Endometrial microvascular endothelial cells (primary cell): ENCODE results near the gene PTPN5. TPM values are rescaled to one million over a fixed set of nuclear protein-coding genes. Genes with fewer than 3 reads are reported as not detected.

Source experiments
- in situ Hi-C: cut with HindIII; loops from 2 replicates; pipeline ENCODE4 v1.10.0; 2017; ENCODE audit warnings: low sequenced_read_pairs, low pct_unique_long_range_greater_than_20kb; ENCODE audit errors: inconsistent ontology term
- total RNA-seq: library from RNA; depleted of rRNA; stranded (reverse); fragments of >200 nt; gene quantifications from one replicate; pipeline ENCODE4 v1.2.3, GENCODE V29; 2015; ENCODE audit errors: inconsistent ontology term

The PTPN5 gene
- total RNA-seq, 1 donor from 2014 or later = not detected

DNA sequence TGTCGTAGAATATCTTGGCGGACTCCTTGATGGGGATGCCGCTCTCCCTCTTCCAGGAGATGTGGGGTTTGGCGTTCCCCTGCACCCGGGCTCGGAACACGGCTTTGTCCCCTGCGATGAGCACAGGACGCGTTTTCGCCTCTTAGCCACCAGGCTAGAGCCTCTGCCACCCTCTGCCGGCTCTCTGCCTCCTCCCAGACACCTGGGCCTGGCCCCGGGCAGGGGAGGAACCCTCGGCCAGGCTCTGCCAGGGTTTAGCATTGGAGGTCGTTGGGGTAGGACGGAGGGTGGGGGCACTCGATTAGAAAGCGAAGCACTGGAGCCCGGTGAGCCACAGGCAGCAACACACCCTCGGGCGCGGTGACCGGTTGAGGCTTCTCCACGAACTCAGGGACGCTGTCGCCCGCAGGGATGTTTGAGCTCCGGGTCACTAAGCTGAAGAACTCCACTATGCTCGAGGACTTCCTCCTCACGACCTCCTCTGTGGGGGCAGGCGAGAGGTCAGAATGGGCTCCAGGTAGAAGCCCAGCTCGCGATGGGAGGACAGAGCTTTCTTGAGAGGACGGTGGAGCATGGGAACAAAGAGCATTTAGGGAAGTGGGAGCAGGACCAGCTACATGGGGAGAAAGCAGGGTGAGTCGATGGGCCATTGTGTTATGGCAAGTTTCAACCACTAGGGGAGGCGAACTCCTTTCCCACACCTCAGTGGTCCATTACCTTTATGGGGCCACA lies 69.9 kb downstream of the PTPN5 start:
- in situ Hi-C loops = no loop called here

DNA sequence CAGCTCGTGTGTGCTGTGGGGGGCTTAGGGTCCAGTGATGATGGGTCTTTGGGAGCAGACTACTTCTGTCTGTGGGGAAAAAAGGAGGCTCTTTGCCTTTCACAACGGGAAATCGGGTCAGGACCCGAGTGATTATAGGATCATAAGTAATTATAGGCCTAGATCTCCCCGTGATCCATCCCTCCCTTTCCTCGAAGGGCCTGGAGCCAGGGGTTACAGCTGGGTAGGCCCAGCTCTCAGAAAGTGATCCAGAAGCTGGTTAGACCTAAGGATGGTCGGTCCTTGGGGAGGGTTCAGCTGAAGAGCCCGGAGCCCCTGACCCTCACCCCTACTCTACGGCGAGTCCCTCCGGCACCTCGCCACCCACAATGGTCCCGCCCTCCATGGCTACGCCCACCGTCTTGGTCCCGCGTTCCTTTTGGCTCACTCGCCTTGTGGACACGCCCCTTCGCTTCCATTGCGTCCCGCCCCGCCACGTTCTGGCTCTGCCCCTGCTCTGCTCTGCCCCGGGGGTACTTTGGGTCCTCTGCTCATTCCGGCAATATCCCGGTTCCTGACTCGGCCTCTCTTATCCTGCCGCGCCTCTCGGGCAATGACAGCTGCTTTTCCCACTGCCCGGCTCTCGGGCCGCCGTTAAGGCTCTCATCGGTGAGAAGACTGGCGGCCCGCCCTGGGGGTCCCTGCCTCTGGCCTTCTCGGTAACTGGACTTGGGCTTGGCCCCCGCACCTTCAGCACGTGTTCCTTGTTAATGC lies 70.6 kb downstream of the PTPN5 start:
- in situ Hi-C loops = no loop called here

DNA sequence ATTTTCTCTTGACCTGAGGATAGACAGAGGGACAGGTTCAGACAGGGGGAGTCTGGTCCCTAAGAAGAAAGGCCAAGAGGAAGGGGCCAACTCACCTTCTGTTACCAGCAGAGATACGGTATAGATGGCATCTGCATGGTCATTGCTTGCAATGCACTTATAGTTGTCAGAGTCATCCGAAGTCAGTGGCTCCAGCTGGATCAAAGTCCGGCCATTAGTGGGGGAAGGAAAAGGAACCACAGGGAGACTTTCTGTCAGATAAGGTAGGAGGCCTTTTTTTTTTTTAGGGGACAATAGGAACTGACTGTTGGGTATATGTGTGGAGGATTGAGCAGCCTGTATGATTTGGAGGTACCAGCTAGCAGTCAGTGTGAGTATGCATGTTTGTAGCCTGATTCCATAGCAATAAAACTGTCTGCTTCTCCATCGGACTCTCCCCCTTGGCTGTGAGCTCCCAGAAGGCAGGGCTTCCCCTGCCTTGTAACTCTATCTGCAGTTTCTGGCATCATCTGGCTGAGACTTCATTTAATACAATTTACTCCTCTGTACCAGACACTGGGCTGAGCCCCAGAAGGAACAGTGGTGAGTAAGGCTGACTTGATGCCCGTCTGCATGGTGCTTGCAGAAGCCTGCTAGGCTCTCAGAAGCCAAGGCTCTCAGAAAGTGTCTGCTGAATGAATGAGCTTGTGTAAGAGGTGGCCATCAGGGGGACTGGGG lies 71.3 kb downstream of the PTPN5 start:
- in situ Hi-C loops = no loop called here

DNA sequence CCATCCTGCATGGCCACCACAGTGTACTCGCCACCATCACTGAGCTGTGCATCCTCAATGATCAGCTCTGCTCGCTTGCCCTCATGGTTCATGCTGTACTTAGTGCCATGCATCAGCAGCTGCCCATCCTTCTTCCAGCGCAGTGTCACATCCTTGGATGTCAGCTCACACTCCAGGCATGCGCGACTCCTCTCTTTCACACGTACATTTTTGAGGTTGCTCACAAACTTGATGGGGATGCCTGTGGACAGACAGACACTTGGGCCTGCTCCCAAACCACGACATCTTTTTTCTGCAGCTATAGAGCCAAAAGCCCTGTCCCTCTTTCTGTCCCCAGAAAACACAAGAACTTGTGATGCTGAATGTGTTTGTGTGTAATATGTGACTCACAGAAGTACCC lies 76.1 kb downstream of the PTPN5 start:
- in situ Hi-C loops = no loop called here

DNA sequence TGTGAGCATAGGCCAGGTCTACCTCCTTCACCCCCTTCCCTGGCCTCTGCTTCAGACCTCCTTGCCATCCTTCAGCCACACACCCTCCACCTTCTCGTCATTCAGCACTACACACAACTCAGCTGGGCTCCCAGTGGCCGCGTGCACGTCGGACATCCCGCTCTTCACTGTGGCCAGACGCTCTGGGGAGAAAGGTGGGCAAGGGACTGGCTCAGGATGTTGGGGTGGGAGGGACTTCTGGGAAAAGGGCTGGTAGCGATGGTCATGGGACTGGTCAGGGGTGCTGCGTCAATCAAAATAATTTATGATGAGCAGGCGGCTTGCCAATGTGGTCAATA lies 77.2 kb downstream of the PTPN5 start:
- in situ Hi-C loops = no loop called here

DNA sequence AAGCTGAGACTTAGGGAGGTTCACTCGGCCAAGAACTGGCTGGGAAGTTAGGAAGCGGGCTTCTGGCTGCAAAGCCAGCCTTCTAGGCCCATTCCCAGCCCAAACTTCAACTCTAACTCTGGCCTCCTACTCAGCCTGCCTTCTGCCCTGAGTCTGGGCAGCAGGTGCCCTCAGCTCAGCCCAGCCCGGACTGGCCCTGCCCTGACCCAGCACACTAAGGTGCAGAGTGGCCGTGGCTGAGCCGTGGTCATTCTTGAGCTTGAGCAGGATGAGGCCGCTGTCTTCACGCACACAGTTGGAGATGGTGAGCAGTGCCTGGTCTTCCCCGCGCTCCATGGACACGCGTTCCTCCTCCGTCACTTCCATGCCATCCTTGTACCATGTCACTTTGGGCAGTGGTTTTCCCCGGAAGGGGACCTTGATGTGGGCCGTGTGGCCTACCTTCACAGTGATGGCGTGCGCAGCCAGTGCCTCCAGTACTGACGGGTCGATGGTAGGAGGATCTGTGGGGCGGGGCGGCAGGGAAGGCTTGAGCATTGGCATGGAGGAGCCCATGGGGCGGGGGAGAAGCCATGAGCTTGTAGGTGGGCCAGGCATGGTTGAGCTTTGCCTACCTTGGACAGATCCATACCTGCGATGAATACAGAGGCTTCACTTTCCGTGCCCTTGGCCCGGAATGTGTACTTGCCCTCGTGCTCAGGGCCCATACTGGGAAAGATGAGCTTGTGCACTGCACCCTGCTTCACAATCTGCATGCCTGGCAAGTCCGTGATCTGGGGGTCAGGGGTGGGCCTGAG lies 77.8 kb downstream of the PTPN5 start:
- in situ Hi-C loops = no loop called here

DNA sequence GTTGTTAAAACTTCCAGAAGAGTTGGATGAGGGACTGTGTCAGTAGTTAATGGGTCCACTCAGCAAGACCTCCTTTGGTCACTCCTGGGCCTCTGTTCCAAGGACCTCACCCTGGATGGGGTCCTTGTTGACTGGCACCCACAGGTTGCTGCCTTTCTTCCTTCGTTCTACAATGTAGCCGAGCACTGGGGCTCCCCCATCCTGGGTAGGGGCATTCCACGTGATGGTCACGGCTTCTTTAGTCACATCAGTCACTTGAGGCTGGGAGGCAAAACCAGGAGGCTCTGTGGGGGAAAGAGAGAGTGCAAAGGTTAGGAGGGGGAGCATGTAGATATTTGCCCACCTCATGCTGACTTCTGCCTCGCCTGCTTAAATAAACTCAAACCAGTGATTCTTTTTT lies 81.1 kb downstream of the PTPN5 start:
- in situ Hi-C loops = no loop called here

DNA sequence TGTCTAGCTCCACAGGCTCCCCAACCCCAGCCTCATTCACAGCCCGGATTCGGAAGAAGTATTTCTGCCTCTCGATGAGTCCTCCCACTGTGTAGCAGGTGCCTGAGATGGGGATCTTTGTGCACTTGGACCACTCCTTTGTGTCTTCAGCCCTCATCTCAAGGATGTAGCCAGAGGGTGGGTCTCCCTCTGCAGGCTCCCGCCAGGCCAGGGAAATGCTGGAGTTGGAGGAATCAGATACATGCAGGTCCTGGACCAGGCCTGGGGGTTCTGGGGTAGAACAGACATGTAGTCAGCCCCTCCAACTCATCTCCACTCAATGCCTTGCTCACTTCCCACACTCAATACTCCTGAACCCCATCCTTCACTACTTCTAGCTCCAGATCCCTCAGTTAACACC lies 82.2 kb downstream of the PTPN5 start:
- in situ Hi-C loops = no loop called here

DNA sequence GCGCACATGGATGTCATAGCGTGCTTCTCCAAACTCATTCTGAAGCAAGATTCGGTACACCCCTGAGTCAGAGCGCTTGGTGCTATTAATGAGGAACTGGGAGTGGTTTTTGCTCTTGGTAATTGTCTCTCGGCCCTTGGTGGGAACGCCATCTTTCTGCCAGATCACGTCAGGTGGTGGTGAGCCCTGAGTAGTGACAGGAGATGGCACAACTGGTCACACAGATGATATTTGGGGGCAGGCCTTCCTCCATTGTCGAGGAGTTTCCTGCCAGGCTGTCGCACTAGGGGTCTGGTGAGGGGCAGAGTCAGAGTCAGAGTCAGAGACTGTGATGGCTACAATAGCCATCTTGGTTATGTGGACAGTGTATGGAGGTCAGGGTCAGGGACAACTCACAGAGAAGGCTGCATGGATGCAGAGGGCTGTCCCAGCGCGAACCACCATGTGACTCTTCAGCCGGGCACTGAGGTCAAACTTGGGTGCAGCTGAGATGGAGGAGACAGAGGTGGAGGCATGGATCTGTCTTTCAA lies 83.7 kb downstream of the PTPN5 start:
- in situ Hi-C loops = no loop called here

DNA sequence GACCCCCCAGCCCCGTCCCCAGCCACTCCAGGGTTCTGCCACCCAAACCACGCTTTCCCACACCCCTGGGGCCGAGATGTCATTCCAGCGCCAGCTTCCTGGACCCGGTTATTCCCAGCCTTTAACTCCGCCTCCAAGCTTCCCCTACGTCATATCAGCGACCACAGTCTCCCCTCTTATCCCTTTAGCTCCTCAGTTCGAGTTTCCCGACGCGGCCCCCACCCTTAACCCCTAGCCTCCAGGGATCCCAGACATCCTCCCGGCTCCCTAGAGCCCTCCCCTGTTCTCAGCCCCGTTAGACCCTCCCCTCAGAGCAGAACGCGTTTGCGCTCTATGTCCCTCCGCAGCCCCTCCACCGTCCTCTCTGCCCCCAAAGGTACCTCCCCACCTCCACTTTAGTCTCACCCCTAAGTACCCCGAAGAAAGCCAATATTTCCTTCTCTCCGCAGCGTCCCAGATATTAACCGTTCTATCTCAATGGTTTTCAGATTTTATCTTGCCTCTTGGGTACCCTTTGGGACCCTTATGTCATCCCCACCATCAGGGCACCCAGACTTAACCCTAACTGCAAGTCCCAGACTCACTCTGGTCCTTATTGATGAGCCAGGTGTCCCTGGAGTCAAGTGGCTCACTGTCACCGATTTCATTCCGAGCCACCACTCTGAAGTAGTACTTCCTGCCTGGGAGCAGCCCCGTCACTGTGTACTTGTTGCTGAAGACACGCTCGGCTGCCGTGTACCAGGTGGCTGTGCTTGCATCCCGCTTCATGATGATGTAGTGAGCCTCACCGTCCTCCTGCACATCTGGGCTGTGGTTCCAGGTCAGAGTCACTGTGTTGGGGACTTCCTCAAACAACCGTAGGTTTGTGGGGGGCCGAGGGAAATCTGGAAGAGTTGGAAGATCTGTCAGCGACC lies 85.0 kb downstream of the PTPN5 start:
- in situ Hi-C loops = no loop called here

DNA sequence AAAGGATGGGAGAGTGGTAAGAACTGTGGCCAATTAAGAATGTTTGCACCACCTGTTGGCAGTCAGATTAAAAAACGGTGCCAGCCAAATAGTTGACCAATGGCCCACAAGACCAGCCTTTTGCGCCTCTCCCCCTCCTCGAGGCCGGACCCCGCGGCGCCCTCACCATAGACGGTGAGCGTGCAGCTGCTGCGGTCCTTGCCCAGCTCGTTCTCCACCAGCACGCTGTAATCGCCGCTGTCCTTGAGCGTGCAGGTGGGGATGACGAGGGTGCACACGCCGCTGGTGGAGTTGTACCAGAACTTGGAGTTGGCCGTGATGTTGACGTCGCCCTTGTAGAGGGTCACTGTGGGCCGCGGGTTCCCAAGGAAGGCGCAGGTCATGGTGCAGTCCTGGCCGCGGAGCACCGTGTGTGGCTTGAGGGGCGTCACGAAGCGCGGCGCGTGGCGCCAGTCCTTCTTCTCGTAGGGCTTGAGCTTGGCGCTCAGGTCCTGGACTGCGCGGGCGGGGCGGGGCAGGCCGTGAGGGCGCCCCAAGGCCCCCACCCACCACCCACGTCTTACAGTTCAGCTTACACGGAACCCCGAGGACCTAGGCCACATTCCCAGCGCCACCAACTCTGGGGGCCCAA lies 85.8 kb downstream of the PTPN5 start:
- in situ Hi-C loops = no loop called here

DNA sequence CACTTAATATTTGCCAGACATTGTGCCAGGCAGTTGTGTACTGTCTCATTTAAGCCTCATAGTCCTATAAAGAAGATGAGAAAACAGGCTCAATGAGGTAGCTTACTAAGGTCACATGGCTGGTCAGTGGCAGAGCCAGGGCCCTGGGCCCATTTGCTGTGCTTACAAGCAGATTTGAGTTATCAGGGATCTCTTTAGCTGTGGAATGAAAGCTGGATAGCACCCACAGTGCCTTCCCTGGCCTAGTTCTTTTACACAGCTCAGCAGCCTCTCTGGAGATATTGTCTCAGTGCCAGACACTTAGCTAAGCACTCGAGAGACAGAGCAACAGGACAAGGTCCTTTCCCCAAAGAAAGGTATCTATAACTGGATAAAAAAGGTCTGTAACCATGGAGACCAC lies 86.9 kb downstream of the PTPN5 start:
- in situ Hi-C loops = no loop called here

DNA sequence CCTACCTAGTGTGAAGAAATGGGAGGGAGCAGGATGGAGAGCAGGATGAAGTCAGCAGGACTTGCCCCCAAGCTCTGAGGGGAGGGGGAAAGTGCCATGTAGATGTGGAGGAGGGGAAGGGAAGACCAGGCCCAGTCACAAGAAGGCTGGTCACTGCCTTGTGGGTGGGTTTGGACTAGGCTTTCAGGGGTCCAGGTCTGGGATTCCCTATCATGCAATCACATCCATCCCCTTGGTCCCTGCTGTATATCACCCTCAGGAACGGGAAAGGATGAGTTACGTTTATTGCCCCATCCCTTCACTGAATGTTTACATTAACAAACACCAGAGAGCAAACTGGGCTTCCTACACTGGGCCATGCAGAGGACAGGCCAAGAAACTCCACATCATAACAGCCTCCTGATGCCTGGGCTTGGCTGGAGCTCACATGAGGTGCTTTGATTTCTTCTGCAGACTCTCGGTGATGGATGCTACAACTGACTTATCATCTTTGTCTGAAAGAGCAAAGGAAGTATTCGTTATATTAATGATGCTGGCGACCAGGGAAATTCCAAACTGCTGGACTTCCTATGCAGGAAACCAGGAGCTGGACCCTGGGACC lies 87.5 kb downstream of the PTPN5 start:
- in situ Hi-C loops = no loop called here

DNA sequence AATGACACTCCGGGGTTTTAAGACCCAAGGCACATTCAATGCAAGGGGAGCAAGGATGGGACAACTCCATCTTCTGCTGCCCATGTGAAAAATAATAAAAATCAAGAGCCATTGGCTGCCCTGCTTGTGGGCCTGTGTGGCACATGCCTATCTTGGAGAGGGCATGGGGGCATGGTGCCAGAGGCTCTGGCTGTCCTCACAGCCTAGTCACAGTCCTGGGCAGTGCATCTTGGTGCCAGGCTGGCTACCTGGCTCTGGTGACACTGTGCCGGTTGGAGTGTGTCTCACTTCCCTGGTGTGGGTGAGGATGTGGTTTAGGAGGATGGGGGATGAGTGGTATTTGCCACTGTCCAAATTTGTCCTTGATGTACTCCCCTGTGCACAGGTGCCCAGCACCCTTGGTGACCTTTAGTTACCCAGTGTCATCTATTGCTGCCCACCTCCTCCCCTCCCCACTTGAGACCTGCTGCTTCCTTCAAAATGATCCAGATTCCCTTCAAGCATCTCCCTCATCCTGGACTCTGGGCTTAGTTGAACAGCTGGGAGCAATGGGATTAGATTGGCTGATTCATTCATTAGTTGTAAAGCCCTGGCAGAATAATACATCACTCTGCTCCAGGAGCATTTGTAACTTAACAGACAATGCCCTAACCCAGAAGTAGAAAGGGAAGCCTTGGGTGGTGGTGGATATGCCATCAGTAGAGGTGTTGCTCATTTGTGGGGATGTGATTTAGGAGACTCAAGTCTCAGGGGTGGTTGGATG lies 88.4 kb downstream of the PTPN5 start:
- in situ Hi-C loops = no loop called here

DNA sequence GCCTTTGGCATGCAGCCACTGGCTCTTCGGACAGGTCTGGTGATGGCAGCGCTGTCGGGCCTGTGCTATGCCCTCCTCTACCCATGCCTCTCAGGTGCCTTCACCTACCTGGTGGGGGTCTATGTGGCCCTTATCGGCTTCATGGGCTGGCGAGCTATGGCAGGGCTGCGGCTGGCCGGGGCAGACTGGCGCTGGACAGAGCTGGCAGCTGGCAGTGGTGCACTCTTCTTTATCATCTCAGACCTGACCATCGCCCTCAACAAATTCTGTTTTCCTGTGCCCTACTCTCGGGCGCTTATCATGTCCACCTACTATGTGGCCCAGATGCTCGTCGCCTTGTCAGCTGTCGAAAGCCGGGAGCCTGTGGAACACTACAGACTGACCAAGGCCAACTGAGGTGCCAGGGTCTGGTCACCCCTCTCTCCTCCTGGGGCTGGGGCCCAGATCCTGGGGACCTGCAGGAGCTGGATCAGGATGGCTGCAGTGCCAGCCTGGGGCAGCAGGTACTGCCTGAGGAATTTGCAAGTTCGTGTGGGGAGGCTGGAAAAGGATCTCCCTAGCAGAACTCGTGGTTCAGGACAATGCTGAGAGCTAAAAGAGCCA lies 89.9 kb downstream of the PTPN5 start:
- in situ Hi-C loops = no loop called here

DNA sequence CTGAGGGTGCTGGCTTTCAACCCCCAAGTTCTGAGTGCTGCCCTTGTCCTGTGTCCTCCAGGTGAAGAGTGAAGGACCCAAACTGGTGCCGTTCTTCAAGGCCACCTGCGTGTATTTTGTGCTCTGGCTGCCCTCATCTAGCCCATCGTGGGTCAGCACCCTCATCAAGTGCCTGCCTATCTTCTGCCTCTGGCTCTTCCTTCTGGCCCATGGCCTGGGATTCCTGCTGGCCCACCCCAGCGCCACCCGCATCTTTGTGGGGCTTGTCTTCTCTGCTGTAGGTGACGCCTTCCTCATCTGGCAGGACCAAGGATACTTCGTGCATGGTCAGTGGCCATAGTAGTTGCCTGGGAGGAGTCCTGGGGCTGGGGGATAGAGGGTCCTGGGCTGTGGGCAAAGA lies 90.7 kb downstream of the PTPN5 start:
- in situ Hi-C loops = no loop called here
